ENCODE measurements around the gene LAMB1.

The LAMB1 gene

GRCh38 chr7:107877731-107878382 is 125.1 kb downstream of the LAMB1 start:
- DNase-seq (ENCODE audit: low spot score): no peak

DNA sequence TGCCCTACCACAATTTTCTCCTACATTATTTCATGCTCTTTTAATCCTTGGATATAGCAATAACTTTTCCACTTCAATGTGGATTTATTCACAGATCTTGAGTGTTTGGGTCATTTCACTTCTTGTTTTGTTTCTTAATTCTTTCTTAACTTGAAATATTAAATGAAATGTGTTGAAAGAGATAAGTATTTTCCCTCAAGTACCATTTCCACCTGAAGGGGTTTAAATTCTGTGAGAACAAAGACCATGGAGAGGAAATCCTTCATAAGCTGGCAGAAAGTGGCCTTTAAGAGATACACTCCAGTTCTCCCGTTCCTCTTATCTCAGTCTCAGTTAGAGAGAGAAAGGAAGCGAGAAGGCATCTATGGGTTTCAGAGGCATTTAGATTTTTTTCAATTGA is 126.0 kb downstream of the LAMB1 start:
- DNase-seq (ENCODE audit: low spot score): no peak

GRCh38 chr7:107874605-107875446 is 128.1 kb downstream of the LAMB1 start:
- DNase-seq (ENCODE audit: low spot score): peak; percentile 55

- no peak for DNase-seq (ENCODE audit: low spot score)
Measured at GRCh38 chr7:107874111-107874510, 128.8 kb downstream of the LAMB1 start.

Data from globus pallidus (tissue), 1 donor.